ENCODE measurements around the gene PTGES3.

PTGES3 gene

GRCh38 chr12:56723889-56724700 lies 36.0 kb upstream of the PTGES3 start:
- H3K9me3 ChIP-seq, result no peaks in the 10 kb centered on the region
- peaks cover 59% of the 10 kb centered on the region for H3K36me3 ChIP-seq
- peaks cover 5% of the 10 kb centered on the region for H3K4me1 ChIP-seq
- peak overlapping the region; percentile 100 for H3K4me3 ChIP-seq (ENCODE audit: low read depth, low read length)
- TF ChIP-seq, protein P1, sequence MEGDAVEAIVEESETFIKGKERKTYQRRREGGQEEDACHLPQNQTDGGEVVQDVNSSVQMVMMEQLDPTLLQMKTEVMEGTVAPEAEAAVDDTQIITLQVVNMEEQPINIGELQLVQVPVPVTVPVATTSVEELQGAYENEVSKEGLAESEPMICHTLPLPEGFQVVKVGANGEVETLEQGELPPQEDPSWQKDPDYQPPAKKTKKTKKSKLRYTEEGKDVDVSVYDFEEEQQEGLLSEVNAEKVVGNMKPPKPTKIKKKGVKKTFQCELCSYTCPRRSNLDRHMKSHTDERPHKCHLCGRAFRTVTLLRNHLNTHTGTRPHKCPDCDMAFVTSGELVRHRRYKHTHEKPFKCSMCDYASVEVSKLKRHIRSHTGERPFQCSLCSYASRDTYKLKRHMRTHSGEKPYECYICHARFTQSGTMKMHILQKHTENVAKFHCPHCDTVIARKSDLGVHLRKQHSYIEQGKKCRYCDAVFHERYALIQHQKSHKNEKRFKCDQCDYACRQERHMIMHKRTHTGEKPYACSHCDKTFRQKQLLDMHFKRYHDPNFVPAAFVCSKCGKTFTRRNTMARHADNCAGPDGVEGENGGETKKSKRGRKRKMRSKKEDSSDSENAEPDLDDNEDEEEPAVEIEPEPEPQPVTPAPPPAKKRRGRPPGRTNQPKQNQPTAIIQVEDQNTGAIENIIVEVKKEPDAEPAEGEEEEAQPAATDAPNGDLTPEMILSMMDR (IDR thresholded peaks at IDR 0.05; ENCODE audit: low read depth, low read length), result no peak
- H3K27me3 ChIP-seq, result no peaks in the 10 kb centered on the region
- DNase-seq, result peak; percentile 40

DNA sequence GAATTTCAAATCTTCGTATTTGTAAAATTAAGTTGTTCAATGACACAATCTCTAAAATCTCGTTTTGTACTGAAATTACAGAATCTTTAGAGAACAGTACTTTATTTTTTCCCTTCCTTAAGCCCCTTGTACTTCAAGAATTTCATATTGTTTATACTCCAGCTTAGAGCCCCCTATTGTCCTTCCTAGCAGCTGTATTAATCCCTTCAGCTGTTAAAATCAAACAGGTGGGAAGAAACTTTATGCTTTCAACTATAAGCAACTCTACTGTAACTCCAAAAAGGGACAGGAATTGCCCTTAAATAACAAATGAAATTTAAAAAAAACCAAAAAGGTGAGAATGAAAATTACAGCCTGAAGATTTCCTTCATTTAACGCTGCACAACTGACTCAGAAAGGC lies 35.3 kb upstream of the PTGES3 start:
- Histone ChIP-seq H3K9me3 (no peaks in the 10 kb centered on the region), H3K27me3 (no peaks in the 10 kb centered on the region), H3K4me3 (ENCODE audit: low read depth, low read length) (peak overlapping the region; percentile 100), H3K4me1 (peaks cover 5% of the 10 kb centered on the region), H3K36me3 (peaks cover 63% of the 10 kb centered on the region)
- DNase-seq, result no peak
- TF ChIP-seq, protein P1 (IDR thresholded peaks at IDR 0.05; ENCODE audit: low read depth, low read length), result no peak

DNA sequence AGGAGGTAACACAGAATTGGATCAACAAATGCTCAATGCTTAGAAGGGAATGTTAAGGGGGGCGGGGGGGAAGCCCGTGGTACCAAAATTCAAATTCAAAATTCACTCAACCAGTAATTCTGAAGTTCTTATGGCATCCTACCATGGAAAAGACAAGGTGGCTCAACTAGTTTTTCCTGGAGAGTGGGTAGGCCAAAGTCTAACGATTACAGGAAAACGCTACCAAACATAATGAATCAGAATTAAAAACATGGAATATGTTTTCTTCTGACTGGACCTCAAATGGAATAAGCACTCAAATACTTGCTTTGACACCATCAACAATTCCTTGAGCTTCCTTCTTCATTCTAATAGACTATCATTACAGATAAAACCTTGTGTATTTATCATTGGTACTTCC lies 34.7 kb upstream of the PTGES3 start:
- Histone ChIP-seq H3K4me3 (ENCODE audit: low read depth, low read length) (peak overlapping the region; percentile 100), H3K36me3 (peaks cover 63% of the 10 kb centered on the region)
- TF ChIP-seq, protein P1 (IDR thresholded peaks at IDR 0.05; ENCODE audit: low read depth, low read length), result no peak

DNA sequence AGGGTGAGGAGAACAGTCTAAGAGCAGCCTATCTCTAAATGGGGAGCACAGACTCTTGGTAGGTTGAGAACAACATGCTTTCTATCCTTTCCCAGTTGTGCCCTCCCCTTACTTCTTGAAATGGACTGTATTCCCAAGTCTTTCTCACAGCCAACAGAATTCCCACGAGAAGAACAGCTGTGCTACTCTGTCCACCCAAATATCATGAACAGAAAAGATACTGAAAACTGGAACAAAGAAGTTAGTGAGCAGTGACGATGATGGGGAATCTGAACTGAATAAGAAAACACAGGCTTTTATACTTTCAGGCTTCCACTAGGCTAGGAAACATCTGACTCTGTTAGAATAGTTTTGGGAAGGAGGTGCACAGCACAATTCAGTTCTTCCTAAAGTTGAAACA lies 33.6 kb upstream of the PTGES3 start:
- no peaks in the 10 kb centered on the region for H3K9me3 ChIP-seq
- peaks cover 68% of the 10 kb centered on the region for H3K36me3 ChIP-seq
- H3K27me3 ChIP-seq, result no peaks in the 10 kb centered on the region
- TF ChIP-seq, protein P1 (IDR thresholded peaks at IDR 0.05; ENCODE audit: low read depth, low read length), result no peak
- peak overlapping the region; percentile 21; the same call in 1 of the 2 replicates for H3K4me3 ChIP-seq (ENCODE audit: low read depth, low read length)
- H3K4me1 ChIP-seq, result peaks cover 5% of the 10 kb centered on the region
- no peak for DNase-seq

More for the DNA sequence above, 34.7 kb upstream of the PTGES3 start:
- no peak for DNase-seq
- Histone ChIP-seq H3K4me1 (peaks cover 5% of the 10 kb centered on the region), H3K9me3 (no peaks in the 10 kb centered on the region), H3K27me3 (no peaks in the 10 kb centered on the region)

DNA sequence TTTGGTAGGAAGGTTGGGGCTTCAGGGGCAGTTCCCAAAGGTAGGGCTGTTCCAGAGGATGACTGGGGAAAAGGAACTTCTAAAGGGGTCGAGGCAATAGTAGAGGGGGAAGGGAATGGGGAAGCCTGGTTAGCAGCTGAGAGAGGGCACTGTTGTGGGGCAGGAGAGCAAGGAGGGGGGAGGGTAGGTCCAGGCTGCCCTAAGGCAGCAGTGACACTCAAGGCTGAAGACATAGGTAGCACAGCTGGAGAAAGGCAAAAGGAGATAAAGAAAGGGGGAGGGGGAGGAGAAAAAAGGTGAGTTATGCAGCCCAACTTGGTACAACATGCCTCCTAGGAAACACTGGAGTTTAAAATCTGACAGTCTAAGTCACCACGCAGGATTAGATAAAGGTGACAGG lies 33.1 kb upstream of the PTGES3 start:
- TF ChIP-seq, protein P1 (IDR thresholded peaks at IDR 0.05; ENCODE audit: low read depth, low read length), result no peak
- Histone ChIP-seq H3K4me1 (peaks cover 5% of the 10 kb centered on the region), H3K4me3 (ENCODE audit: low read depth, low read length) (peak overlapping the region; percentile 21; the same call in 1 of the 2 replicates), H3K27me3 (no peaks in the 10 kb centered on the region), H3K36me3 (peaks cover 73% of the 10 kb centered on the region), H3K9me3 (no peaks in the 10 kb centered on the region)
- no peak for DNase-seq

DNA sequence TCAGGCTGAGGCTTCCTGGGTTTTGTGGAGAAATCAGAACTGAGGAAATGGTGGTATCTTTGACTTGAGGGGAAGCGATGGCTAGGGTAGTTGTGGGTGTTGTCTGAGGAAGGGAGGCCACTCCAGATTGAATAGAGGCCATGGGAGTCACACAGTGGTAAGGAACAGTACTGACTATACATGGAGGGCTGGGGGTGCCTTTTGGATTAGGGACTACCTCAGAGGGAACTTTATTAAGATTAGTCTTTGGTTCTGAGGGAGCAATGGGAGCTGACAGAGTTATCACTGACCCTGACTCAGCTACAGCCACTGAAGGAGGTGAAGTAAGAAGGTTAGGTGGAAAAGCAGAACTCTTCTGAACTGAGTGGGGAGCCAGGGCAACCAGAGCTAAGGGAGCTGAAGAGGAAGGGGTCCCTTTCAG lies 32.7 kb upstream of the PTGES3 start:
- peaks cover 5% of the 10 kb centered on the region for H3K4me1 ChIP-seq
- H3K36me3 ChIP-seq, result peaks cover 78% of the 10 kb centered on the region
- no peaks in the 10 kb centered on the region for H3K9me3 ChIP-seq
- H3K27me3 ChIP-seq, result no peaks in the 10 kb centered on the region
- no peak for DNase-seq
- TF ChIP-seq, protein P1 (IDR thresholded peaks at IDR 0.05; ENCODE audit: low read depth, low read length), result no peak
- H3K4me3 ChIP-seq (ENCODE audit: low read depth, low read length), result no peak overlapping the region

Data from BE2C (cell line).